CD4-positive, alpha-beta T cell treated with Interferon alpha-2 for 1 hour (primary cell): Measurements from ENCODE around the gene DMRTC2.
A peak's percentile ranks its signal among the peaks of the same experiment; 100 is the strongest.

Experiments used
- DNase-seq, 2 donors: peaks; one replicate each; pipeline ENCODE4 v3.0.0-alpha.2; 2020 to 2022

Gene DMRTC2

DNA sequence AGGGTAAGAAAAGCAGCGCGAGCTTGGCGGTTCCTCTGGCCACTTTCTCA is at the start of gene DMRTC2:
Gene DMRTC2, plus strand, starts transcription at position 42 of the 50 bp plus-strand sequence. CDS start 2,387 bp downstream, outside the sequence.
- DNase-seq = no peak

DNA sequence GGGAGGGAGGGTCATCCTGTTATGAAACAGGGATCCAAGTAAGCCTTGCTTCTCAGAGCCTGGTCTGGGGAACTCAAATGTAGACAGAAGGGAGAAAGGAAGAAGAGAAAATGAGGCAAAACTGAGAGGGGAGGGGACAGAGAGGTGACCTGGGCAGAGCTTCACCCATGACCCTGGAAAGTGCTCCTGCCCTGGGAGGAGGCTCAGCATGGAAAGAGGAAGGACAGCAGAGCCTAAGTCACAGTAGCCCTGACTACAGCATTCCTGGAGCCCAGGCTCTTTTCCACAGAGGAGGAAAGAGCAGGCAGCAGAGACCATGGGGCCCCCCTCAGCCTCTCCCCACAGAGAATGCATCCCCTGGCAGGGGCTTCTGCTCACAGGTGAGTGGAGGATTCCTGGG is 48.5 kb upstream of the DMRTC2 start, which contains the start of gene CEACAM3:
Gene CEACAM3, plus strand, starts transcription at position 226 of the 400 bp plus-strand sequence. Its CDS starts 91 bp downstream, at position 317.
- DNase-seq = no peak

DNA sequence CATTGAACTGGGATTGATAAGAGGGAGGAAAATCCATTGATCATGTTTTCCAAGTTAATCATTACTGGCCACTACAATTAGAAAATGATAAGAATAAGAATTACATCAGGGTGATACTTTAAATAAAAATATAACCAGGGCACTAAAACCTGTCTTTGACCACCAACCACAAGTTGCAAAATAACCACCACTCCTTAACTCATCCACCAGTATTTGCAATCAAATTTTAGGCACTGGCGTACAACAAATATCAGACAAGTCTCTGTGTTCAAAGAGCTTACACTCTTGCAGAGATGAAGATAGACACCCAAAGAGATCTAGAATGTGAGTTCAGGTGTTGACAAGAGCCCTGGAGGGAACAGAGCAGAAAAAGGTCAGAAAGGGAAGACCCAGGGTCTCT is 47.9 kb upstream of the DMRTC2 start:
- no peak for DNase-seq

DNA sequence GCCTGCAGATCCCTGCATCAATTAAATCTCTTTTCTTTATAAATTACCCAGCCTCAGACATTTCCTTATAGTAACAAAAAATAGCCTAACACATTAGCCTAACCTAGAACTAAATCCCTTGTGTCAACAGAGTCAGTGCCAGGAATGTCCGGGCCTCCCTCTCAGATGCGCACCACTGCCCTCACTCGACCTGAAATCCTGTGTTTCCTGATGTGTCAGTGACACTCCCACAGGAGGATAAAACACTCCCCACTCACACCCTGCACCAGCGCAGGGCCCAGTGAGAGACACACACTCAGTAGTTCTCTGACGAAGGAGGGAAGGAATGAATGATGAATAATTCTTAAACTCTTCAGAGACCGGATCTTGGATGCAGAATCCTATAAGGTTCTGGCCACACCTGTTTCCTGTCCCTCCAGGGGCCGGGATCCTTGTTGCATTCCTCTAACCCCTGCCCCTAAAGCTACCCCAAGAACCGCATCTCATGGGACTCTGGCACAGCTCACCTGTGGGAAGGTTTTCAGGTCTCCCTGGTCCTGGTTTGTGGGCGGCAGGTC is 45.3 kb upstream of the DMRTC2 start:
- no peak for DNase-seq

DNA sequence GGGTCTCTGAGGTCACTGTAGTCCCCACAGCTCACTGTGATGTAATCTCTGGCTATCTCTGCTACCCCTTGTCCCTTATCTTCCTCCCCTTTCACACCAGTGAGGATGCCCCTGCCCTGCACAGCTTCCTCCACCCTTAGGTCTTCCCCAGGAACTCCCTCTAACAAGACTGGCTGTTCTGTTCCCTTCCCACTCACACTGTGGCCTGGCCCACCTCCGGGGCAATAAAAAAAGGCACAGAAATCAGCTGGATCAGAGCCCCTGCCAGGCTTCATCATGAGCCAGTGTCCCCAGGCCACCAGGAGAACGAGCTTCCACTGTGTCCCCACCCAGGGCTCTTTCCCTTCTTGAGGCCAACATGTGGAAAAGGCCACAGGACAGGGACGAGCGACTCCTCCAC is 43.8 kb upstream of the DMRTC2 start:
- no peak for DNase-seq

DNA sequence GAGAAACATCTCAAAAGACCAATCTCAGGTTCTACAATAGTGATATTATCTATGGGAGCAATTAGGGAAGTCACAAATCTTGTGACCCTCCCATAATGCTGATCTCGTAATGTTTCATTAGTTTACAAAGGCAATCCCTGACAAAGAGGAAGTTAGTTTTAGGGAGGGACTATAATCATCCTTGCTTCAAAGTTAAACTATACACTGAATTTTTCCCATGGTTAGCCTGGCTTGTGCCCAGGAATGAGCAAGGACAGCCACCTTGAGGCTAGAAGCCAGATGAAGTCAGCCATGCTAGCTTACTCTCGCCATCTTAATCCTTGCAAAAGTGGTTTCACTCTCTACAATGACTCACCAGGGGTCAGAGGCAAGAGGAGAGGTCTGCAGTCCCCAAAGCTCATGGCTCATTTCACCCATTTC is 43.0 kb upstream of the DMRTC2 start:
- DNase-seq = peak in 1 of 2 donors; percentile 13

DNA sequence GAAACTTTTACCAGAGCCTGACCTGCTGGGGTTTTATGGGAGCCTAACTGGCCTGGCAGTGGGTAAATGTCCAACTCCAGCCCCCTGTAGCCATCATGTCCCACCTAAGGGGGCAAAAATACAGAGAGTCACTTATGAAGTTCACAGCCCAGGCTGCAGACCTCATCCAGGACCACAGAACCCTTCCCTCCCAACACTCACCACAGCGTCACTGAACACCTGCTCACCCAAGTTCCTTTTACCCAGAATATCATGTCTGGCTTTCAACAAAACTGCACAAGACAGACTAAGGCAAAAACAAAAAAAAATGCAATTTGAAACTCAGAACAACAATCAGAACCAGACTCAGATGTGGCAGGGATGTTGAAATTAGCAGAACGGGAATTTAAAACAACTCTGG is 42.1 kb upstream of the DMRTC2 start:
- DNase-seq = no peak

DNA sequence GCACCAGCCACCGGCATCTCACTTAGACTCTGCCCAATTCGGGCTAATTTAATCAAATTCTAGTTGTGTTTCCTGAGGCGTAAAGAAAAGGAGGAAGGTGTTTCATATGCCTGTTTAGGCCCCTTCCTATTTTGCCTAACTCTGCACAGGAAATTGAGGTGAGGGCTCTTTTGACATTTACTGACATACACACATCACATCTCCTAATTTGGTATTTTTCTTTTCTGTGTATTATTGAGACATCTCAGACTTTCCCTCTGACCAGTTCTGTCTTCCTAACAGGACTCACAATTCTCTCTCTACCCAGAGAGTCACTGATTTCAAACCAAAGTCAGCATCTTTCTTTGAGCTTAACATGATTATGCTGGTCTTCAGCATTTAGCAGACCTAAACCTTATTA is 40.5 kb upstream of the DMRTC2 start:
- DNase-seq = no peak

DNA sequence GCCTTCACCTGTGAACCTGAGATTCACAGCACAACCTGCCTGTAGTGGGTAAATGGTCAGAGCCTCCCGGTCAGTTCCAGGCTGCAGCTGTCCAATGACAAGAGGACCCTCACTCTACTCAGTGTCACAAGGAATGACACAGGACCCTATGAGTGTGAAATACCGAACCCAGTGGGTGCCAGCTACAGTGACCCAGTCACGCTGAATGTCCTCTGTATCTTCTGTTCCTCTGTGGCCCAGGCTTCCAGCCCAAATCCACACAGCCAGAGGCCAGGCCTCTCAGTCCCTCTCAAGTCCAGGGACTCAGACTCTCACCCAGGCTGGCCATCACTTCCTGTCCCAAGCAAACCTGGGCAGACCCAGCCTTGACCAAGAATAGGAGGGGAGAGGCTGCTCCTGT is 37.7 kb upstream of the DMRTC2 start:
- no peak for DNase-seq

DNA sequence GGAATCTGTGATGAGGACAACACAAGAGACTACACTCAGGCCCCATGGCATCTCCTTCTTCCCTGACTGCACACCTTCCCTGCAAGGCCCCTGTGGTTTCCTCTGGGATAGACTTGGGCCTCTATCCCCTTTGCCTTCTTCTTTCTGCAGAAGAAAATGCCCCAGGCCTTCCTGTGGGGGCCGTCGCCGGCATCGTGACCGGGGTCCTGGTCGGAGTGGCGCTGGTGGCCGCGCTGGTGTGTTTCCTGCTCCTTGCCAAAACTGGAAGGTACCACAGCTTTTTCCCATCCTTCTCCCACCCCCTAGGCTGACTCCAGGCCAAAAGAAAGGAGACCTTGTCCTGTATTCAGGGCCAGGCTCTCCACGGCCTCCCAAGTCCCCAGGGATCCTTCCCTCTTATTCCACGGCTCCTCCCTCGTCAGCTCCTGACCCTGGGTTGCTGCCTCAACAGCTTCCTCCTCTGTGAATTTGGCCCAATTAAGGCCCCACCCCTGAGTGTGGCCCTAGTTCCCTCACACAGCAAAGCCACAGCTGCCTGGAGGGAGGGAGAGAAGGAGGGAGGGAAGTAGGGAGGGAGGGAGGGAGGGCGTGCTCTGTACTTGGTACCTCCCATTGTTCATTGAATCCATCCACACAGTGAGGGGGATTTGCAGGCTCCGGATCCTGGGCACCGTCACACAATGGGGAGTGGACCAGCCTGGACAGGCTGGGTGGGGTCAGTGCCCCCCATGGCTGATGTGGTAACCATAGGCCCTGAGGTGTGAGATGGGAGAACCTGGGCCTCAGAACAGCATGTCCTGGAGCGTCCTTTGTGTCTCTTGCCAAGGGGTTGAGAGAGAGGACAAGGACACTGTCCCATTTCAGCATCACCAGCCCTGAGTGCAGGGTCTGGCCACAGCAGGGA is 35.9 kb upstream of the DMRTC2 start:
- DNase-seq = peak in 1 of 2 donors; percentile 42

DNA sequence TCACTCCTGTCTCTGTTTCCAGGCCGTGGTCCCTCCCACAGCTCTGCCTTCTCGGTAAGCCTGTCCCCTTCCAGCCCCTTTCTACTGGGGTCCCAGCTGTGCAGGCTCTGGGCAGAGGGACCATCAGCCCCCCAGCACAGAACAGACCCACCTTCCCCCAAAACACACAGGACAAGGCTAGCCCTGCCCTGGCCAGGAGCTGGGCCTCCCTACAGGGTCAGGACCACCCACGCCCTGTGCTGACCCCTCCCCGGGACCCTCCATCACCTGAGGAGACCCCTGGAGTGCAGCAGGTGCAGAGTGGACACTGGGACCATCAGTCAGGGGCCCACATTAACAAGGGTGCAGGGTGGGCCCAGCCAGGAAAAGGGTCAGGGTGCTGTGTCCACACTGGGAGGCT is 34.5 kb upstream of the DMRTC2 start:
- no peak for DNase-seq

DNA sequence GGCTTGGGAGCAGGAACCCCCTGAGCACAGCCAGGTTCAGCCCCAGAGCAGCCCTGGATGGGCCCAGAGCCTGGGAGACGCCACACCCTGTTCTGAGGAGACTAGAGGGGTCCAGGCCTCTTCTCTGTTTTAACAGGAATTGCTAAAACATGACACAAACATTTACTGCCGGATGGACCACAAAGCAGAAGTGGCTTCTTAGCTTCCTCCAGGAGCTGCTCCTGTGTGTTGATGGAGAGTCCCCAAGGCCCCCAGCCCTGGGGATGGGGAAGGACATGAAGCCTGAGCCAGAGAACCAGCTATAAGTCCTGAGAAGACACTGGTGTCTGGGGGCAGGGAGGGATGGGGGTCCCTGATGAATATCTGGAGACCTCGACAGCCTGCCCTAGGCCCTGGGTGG is 33.8 kb upstream of the DMRTC2 start:
- peak; percentile 11 to 53 for DNase-seq

DNA sequence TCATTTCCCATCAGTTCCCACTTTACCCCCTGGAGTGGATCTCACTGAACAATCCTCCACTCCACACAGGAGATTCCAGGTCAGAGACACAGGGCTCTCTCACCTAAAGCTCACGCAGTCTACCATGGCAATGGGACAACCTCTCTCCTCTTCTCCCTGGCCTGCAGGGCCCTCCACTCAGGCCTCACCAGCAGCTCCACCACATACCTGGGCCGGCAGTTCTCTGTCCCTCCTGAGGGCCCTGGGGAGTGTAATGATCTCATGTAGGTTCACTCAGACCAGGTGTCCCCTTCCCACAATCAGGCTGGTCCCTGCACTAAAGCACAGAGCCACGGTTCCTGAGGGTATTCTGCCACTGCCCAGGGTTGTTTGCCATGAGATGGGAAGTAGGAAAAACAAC is 32.9 kb upstream of the DMRTC2 start:
- DNase-seq = no peak

DNA sequence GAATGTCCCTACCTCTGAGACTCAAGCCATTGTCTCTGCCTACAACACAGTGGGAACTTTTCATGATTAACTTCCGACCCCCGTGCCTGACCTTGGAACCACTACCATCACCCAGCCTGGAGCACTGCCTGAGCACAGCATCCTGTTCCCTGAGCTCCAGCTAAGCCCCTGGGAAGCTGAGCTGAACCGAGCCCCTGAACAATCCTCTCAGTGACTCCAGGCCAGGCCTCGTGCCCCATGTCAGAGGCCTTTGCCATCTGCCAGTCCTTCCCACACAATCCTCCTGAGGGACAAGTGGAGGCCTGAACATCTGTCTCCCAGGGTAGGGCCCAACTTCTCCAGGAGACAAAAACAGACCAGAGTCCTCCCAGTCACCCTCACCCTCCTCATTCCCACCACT is 30.9 kb upstream of the DMRTC2 start:
- DNase-seq = no peak

DNA sequence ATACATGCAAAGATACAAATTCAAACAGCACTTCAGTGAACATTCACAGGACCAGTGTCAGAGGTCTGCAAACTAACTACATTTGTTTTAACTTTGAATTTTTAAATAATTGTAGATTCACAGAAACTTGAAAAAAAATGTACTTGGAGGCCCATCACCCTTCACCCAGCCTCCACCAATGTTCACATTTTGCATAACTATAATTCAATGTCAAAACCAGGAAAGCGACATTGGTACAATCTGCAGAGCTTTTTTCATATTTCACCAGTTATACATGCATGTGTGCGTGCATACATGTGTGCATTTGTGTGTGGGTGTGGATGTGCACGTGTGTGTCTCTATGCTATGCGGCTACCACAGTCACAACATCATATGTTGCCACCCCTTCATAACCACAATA is 29.5 kb upstream of the DMRTC2 start:
- DNase-seq = no peak

DNA sequence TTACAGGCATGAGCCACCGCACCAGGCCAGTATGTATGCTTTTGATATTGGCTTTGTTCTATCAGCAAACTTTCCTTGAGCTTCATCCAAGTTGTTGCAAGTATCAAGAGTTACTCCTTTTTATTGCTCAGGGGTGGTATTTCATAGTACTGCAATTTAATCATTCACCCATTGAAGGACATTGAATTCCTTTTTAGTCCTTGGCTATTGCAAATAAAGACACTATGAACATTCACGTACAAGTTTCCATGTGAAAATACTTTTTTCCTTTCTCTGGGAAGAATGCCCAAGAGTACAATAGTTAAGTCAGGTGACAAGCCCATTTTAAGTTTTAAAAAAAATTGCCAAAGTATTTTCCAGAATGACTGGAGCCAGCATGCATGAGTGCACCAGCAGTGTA is 28.1 kb upstream of the DMRTC2 start:
- DNase-seq = no peak

DNA sequence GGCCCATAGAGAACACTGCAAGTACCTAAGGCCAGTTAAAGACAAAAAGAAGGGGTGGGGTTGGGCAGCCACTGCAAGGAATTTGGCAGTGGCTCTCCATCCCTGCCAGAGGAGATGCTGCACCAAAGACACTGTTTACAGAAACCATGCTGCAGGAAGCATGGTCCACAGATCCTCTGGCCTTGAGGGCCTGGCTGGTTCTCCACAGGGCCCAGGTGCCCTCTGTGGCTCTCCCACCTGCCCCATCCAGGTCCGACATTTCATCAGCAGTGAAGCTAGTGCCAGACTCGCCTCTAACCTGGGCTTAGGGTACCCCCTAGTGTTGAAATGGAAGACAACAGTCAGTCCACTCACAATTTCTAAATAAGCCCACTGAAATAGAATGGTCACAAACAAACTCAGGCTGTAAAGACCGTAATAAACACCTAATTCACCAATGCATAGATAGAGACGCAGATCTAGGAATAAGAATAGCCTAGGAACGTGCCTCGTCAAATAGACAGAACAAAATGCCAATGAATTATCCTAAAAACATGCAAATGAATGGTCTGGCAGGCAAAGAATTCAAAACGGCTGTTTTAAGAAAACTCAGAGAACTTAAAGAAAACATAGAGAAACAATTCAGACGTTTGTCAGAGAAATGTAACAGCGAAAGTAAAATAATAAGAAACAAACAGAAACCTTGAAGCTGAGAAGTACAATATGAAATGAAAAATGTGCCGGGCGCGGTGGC is 23.7 kb upstream of the DMRTC2 start:
- DNase-seq = peak; percentile 52 to 67

DNA sequence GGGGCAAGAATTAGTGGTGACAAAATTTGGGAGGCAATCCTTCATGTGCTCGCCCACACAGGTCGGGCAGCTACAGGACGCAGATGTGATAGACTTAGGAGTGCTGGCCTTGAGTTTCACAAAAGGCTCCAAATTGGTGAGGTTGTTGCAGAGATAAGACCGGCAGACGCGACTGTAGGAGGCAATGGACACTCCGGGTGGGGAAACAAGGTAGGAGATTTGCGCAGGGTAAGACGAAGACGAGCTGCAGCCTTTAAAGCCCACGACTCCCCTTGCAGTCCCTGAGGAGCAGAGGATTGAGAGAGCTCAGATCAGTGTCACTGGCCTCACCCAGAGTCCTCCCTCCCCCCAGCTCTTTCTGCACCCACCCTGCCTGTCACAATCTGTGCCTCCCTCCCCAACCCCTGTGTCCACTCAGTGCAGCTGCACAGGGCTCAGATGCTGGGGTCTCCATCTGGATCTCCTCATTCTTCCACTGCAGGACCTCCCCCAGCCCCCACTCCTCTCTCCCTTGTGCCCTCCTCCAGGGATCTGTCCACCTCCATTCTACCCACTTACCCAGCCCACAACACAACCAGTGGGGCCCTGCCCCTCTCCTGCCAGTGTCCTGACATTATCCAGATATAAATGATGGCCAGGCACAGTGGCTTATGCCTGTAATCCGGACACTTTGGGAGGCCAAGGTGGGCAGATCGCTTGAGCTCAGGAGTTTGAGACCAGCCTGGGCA is 6.7 kb upstream of the DMRTC2 start:
- DNase-seq = no peak

DNA sequence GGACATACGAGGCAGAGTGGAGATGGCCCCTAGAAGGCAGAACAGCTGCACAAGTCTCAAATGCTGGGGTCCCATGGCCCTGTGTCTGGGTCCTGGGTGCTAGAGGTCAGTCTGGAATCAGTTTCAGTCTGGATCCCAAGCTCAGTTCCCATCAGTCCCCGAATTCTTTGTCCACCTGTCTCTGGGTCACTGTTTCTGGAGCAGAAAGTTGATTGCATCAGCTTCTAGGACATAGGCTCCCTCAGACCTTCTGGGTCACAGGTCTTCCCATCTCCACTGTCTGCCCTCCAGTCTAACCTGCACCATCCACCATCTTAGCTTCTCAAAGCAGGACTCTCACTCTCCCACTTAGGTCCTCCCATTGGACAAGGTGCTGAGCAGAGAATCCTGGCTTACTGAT is 5.6 kb upstream of the DMRTC2 start:
- no peak for DNase-seq

DNA sequence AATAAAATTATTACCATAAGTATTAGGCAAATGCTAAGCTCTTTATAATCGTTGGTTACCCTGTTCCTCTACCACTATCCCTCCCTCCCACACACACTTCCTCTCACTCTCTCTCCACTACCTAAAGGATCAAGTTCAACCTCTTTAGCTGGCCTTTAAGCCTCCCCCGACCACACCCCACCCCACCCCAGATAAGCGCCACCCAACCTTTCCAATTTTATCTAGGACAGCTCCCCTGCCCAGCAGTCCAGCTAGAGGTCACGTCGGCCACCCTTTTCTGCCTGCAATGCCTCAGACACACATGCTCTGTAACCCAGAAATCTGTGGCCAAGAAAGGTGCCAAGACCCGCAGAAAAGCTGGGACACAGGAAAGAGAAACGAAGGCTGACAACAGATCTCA is 1.5 kb upstream of the DMRTC2 start:
- DNase-seq = no peak

DNA sequence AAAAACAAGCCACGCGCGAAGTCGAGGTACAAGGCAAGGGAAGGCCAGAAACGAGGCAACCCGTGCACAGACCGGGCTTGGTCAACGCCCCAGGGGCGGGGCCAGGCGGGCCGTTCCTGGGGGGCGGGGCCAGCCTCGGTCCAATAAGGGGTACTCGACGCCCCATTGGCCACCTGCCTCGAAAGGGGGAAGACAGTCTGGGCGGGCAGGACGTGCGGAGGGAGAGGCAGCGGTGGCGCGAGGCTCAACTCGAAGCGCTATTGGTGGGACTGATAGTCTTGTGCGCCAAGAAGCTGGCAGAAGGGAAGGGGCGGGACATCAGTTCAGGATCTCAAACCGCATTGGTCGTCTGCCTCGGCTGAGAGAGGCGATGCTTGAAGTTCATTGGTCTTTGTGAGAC is 241 bp upstream of the DMRTC2 start, which contains the start of gene LYPD4:
Gene LYPD4, minus strand, starts transcription at position 83 of the 400 bp plus-strand sequence. CDS start 5,398 bp downstream, outside the sequence.
- DNase-seq = no peak

DNA sequence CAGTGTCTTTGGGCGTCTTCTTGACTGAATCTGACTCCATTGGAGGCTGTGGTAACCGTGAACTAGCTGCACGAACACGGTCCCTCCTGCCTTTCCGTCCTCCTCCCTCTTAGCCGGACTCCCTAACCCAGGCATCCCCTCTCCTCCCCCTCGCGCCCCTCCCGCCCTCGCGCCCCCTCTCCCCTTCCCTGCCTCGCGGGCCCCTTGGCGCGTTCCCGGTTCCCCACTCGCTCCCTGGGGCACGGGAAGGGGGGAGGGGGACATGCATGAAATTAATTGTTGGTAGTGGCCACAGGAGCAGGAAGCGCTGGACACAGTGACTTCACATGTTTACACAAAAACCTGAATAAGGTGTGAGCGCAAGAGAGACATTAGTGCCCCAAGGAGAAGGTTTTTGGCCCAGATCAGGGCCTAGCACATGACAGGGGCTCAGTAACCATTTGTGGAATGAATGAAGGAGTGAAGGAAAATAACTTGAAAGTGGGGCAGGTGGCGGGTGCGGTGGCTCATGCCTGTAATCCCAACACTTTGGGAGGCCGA is 279 bp downstream of the DMRTC2 start:
- no peak for DNase-seq

DNA sequence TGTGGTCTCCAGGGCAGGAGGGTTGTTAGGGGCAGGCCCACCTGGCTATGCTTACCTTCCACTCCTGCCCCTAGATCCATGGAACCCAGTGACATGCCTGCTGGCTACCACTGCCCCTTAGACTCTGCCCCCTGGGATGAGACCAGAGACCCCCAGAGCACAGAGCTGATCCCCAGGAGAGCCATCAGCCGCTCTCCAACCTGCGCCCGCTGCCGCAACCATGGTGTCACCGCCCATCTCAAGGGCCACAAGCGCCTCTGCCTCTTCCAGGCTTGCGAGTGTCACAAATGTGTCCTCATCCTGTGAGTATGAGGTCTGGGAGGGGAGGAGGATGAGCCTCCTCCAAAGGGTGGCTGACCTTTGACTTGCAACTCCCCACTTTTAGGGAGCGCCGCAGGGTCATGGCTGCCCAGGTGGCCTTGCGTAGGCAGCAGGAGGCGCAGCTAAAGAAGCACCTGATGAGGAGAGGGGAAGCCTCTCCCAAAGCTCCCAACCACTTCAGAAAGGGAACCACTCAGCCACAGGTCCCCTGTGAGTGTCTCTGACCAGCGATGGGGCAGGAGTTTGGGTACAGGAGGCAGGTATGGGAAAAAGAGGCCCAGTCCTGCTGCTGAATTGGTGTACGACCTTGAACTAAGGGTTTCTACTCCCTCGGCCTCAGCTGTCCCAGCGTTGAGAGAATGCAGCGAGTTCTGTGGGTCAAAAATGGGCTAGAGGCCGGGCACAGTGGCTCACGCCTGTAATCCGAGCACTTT is 2.7 kb downstream of the DMRTC2 start:
- no peak for DNase-seq
